Brain microvascular endothelial cell (primary cell): ENCODE measurements around the gene SRBD1.

ENCODE experiments used
- DNase-seq: peaks from one replicate; pipeline ENCODE4 v3.0.0-alpha.2; 2020
- H3K27ac ChIP-seq: fragments of 250-450 bp; sonication (Bioruptor Pico); 2 replicates; pipeline ENCODE4 v1.5.1; 2020; ENCODE audit warnings: mild to moderate bottlenecking, moderate library complexity
- H3K27me3 ChIP-seq: fragments of 250-450 bp; sonication (Bioruptor Pico); replicated peaks from 2 replicates; pipeline ENCODE4 v1.5.1; 2020; ENCODE audit warnings: mild to moderate bottlenecking
- H3K36me3 ChIP-seq: fragments of 250-450 bp; sonication (Bioruptor Pico); replicated peaks from 2 replicates; pipeline ENCODE4 v1.5.1; 2020; ENCODE audit warnings: mild to moderate bottlenecking
- H3K4me3 ChIP-seq: 2 replicates; pipeline ENCODE4 v1.5.1; 2011; ENCODE audit warnings: low read depth, mild to moderate bottlenecking, control low read depth, low read length, moderate library complexity
- in situ Hi-C: cut with HindIII; loops from 2 replicates; pipeline ENCODE4 v1.10.0; 2017; ENCODE audit warnings: low sequenced_read_pairs, low pct_ligation_motif_present
- TF ChIP-seq, protein P1 (sequence below): IDR thresholded peaks from 2 replicates; pipeline ENCODE4 v1.5.1; 2011; ENCODE audit warnings: low read depth, mild to moderate bottlenecking, moderate library complexity, low read length, control low read depth, inconsistent platforms; ENCODE audit errors: missing control alignments

Gene SRBD1

DNA sequence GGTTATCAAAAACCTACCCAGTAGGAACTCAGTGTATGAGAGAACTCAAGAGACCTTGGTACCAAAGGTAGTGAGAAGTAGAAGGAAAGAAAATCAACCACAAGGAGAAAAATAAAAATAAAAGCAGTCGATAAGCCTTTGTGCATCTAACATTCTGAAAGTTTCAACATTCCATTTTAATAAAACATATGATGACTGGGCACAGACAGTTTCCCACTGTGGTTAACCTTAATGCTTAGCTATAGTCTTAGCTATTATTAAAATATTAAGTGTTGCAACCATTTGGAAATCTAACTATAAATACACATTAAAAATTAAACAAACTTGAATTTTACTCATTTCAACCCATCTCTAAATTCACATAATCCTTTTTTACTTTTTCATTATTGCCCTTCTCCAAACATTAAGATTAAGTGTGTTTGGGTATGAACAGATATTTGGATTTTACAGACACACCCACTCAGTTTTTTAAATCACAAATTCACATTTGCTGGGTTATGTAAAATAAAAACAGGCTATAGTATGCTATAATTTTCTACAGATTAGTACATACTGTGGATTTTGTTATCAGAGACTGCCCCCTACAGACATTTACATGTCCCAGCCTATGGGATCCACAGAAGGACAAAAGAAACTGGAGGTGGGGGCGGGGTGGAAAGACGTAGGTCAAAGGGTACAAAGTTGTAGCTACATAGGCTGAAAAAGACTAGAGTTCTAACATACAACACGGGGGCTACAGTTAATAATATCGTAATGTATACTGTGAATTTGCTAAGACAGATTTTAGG lies 32.8 kb downstream of the SRBD1 start:
- Histone ChIP-seq H3K27ac (peak overlapping the region; percentile 76), H3K36me3 (no peaks in the 10 kb centered on the region), H3K27me3 (no peaks in the 10 kb centered on the region), H3K4me3 (no peak overlapping the region)
- TF ChIP-seq, protein P1, sequence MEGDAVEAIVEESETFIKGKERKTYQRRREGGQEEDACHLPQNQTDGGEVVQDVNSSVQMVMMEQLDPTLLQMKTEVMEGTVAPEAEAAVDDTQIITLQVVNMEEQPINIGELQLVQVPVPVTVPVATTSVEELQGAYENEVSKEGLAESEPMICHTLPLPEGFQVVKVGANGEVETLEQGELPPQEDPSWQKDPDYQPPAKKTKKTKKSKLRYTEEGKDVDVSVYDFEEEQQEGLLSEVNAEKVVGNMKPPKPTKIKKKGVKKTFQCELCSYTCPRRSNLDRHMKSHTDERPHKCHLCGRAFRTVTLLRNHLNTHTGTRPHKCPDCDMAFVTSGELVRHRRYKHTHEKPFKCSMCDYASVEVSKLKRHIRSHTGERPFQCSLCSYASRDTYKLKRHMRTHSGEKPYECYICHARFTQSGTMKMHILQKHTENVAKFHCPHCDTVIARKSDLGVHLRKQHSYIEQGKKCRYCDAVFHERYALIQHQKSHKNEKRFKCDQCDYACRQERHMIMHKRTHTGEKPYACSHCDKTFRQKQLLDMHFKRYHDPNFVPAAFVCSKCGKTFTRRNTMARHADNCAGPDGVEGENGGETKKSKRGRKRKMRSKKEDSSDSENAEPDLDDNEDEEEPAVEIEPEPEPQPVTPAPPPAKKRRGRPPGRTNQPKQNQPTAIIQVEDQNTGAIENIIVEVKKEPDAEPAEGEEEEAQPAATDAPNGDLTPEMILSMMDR: peak; percentile 67
- in situ Hi-C loops: no loop called here
- DNase-seq: peak; percentile 54

DNA sequence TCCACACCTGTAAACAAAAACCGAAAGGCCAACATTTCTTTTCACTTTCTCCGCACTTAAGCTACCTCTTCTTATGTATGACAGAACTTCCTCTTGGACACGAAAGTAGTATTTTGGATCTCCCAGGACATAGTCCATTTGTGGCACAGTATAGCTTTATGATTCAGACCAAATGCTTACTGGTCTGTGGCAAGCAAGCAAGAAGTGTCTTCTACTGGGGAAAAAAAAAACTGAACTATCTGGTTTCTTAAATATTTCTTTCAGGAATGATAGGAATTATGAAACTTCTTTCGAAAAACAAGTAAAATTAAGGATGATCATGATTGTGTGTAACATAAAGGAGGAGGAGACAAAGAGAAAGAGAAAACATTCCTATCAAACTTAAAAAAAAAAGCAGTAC lies 33.6 kb downstream of the SRBD1 start:
- peak; percentile 37 for DNase-seq
- Histone ChIP-seq H3K4me3 (no peak overlapping the region), H3K36me3 (no peaks in the 10 kb centered on the region), H3K27me3 (no peaks in the 10 kb centered on the region), H3K27ac (peak overlapping the region; percentile 76)
- TF ChIP-seq, protein P1: no peak
- in situ Hi-C loops: no loop called here

DNA sequence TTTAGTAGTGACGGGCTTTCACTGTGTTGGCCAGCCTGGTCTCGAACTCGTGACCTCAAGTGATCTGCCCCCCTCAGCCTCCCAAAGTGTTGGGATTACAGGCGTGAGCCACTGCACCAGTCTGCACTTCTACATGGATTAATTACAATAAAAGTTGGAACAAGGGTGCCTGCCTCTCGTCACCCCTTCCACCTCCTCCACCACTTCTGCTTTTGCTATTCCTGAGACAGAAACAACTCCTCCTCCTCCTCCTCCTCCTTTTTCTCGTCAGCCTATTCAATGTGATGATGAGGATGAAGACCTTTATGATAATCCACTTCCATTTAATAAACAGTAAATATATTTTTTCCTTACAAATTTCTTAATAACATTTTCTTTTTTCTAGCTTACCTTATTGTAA lies 35.2 kb downstream of the SRBD1 start:
- Histone ChIP-seq H3K27me3 (no peaks in the 10 kb centered on the region), H3K36me3 (no peaks in the 10 kb centered on the region), H3K4me3 (no peak overlapping the region), H3K27ac (no peak overlapping the region)
- DNase-seq: no peak
- in situ Hi-C loops: no loop called here
- TF ChIP-seq, protein P1: no peak

DNA sequence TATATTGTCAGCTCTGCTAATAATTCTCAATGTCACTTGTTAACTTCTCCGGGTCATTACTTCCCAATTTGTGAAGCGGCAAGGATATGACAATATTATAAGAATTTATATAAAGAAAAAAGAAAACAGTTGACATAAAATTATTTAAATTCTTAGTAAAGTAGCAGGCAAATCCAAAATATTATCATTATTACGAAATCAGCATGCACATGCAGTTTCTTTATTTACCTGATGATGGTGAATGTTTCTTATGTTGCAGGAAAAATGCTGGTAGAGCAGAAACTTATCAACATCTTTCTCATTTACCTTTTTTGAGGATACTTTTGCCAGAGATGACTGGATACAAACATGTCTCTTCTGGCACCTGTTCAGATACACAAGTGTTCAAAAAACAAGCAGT lies 38.1 kb downstream of the SRBD1 start:
- no peak for DNase-seq
- Histone ChIP-seq H3K27ac (no peak overlapping the region), H3K27me3 (no peaks in the 10 kb centered on the region), H3K4me3 (no peak overlapping the region), H3K36me3 (no peaks in the 10 kb centered on the region)
- in situ Hi-C loops: no loop called here
- TF ChIP-seq, protein P1: no peak

DNA sequence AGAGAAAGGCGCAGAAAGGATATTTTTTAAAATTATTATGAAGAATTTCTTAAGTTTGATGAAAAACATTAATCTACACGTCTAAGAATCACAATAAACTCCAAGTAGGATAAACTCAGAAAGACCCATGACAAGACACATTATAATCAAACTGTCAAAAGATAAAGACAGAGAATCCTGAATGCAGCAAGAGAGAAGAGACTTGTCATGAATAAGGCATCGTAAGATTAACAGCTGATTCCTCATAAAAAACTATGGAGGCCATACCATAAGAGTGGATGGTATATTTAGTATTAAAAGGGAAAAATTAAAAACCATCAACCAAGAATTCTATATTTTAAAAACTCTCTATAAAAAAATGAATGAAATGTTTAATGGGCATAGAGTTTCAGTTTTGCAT lies 39.1 kb downstream of the SRBD1 start:
- no peak overlapping the region for H3K27ac ChIP-seq
- no peak overlapping the region for H3K4me3 ChIP-seq
- H3K36me3 ChIP-seq: no peaks in the 10 kb centered on the region
- TF ChIP-seq, protein P1: no peak
- in situ Hi-C loops: no loop called here
- no peaks in the 10 kb centered on the region for H3K27me3 ChIP-seq
- no peak for DNase-seq

DNA sequence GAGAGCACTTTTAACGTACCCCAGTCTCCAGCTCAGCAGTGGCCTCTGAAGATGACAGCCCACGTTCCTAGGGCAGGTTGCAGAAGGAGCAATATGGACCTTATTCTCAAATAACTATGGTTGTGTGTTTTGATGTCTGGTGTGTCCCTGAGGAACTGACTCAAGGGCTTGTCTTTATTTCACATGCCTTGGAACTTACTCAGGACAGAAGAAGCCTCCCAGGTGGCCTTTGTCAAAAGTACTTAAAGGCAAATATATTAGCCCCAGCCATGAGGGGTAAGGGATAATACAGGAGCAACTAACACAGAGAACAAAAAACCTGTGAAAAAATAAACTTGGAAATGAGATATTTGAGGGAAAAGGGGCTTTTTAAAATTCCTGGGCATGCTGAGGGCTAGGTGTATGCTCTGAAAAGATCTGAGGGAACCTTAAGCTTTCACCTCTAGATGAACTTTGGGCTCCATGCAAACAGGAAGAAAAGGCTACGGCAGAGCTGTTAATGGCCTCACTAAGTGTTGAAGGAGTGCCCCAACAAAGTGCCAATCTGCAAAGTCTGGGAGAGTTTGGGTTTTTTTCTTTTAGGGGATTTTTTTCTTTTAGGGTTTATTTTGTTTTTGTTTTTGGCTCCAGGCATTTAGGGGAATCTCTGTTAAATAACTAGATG lies 40.3 kb downstream of the SRBD1 start:
- TF ChIP-seq, protein P1: no peak
- peak overlapping the region; percentile 85 for H3K27ac ChIP-seq
- no peak overlapping the region for H3K4me3 ChIP-seq
- no peaks in the 10 kb centered on the region for H3K36me3 ChIP-seq
- H3K27me3 ChIP-seq: no peaks in the 10 kb centered on the region
- DNase-seq: peak; percentile 29
- in situ Hi-C loops: no loop called here
